A549 (cell line): Measurements from ENCODE around the gene HSD17B2. TPM values are rescaled to one million over a fixed set of nuclear protein-coding genes. Genes with fewer than 3 reads are reported as not detected.

Source experiments
- ATAC-seq, 2 experiments: fragments of 200-7000 bp in 1 of 2; fragments of >200 bp in 1 of 2; cut with Nextera tagmentation in 1 of 2; cut with Tn5 transposase in 1 of 2; 3 replicates each; pipeline versions ENCODE4 v1.8.0 to v1.9.1; 2018 to 2020; ENCODE audit warnings: mild to moderate bottlenecking in 1 of 2, moderate library complexity in 1 of 2
- CTCF ChIA-PET: fragments of 300-600 bp; sonication (Branson Sonifier 250); formaldehyde crosslinking; extraction: SDS; loops from one replicate; lab custom pipeline; 2021; ENCODE audit warnings: antibody characterized with exemption, inconsistent platforms; lab: Yijun Ruan, JAX
- POLR2A ChIA-PET: fragments of 350-600 bp; formaldehyde crosslinking; extraction: SDS; loops from one replicate; lab custom pipeline; 2021; ENCODE audit warnings: antibody characterized with exemption, inconsistent platforms; lab: Yijun Ruan, JAX
- DNase-seq, 2 experiments: peaks; one replicate each; pipeline versions ENCODE4 v3.0.0 to v3.0.0-alpha.2; 2011 to 2016; ENCODE audit warnings: low read depth in 1 of 2, low spot score in 1 of 2
- FAIRE-seq: peaks from 2 replicates; lab custom pipeline; 2011; peaks lifted over from hg19 to GRCh38; lab: Jason Lieb, UNC
- H3K27ac ChIP-seq, 2 experiments: fragments of >200 bp; sonication (Bioruptor Twin); formaldehyde crosslinking; 3 replicates each; pipeline ENCODE4 v1.5.1; 2016 to 2017
- H3K4me1 ChIP-seq: fragments of >200 bp; sonication (Bioruptor Twin); formaldehyde crosslinking; 3 replicates; pipeline ENCODE4 v1.6.1; 2016
- H3K4me2 ChIP-seq: fragments of >200 bp; sonication (Bioruptor Twin); formaldehyde crosslinking; 3 replicates; pipeline ENCODE4 v1.6.1; 2016
- H3K4me3 ChIP-seq: fragments of >200 bp; sonication (Bioruptor Twin); formaldehyde crosslinking; 3 replicates; pipeline ENCODE4 v1.5.1; 2016
- H3K9me3 ChIP-seq: fragments of >200 bp; sonication (Bioruptor Twin); formaldehyde crosslinking; 3 replicates; pipeline ENCODE4 v1.6.1; 2016
- BHLHE40 ChIP-seq: IDR thresholded peaks from 2 replicates; pipeline ENCODE4 v1.6.1; 2012; ENCODE audit warnings: low read depth, low read length, inconsistent platforms
- CBX2 ChIP-seq: fragments of 200-600 bp; sonication (generic); IDR thresholded peaks from 2 replicates; pipeline ENCODE4 v1.6.1; 2016; ENCODE audit warnings: low read depth, mild to moderate bottlenecking, borderline replicate concordance
- CEBPB ChIP-seq, 2 experiments: fragments of >200 bp in 1 of 2; sonication (Bioruptor Twin) in 1 of 2; formaldehyde crosslinking in 1 of 2; IDR thresholded peaks; 2 replicates each; pipeline ENCODE4 v1.6.1; 2012 to 2016
- CHD2 ChIP-seq: fragments of 150-350 bp; IDR thresholded peaks from 2 replicates; pipeline ENCODE4 v1.6.1; 2014; ENCODE audit warnings: low read length; ENCODE audit not compliant: partially characterized antibody
- FOSB ChIP-seq: fragments of 250-450 bp; sonication (Bioruptor Pico); IDR thresholded peaks from 2 replicates; pipeline ENCODE4 v1.5.0; 2020; ENCODE audit warnings: mild to moderate bottlenecking, moderate library complexity
- FOSL2 ChIP-seq, 2 experiments: fragments of 450-650 bp in 1 of 2; fragments of >200 bp in 1 of 2; sonication (Bioruptor Twin) in 1 of 2; formaldehyde crosslinking; IDR thresholded peaks; 2 replicates each; pipeline versions ENCODE4 v1.5.0 to v1.6.1; 2016 to 2020; ENCODE audit warnings: mild to moderate bottlenecking in 1 of 2, moderate library complexity in 1 of 2
- FOXS1 ChIP-seq: fragments of 250-450 bp; sonication (Bioruptor Pico); IDR thresholded peaks from 2 replicates; pipeline ENCODE4 v1.5.0; 2020; ENCODE audit warnings: mild to moderate bottlenecking, moderate library complexity
- HDAC2 ChIP-seq: fragments of 200-600 bp; sonication (generic); IDR thresholded peaks from 2 replicates; pipeline ENCODE4 v1.6.1; 2016
- HOXA7 ChIP-seq: fragments of 250-450 bp; sonication (Bioruptor Pico); IDR thresholded peaks from 2 replicates; pipeline ENCODE4 v1.5.0; 2020; ENCODE audit warnings: mild to moderate bottlenecking, moderate library complexity
- JUN ChIP-seq, 2 experiments: fragments of >200 bp; sonication (Bioruptor Twin); formaldehyde crosslinking; IDR thresholded peaks; 2 replicates in 1 of 2; 3 replicates in 1 of 2; pipeline ENCODE4 v1.6.1; 2016 to 2017
- JUNB ChIP-seq: fragments of >200 bp; sonication (Bioruptor Twin); formaldehyde crosslinking; IDR thresholded peaks from 2 replicates; pipeline ENCODE4 v1.6.1; 2016
- KDM5A ChIP-seq: fragments of 200-600 bp; sonication (generic); IDR thresholded peaks from 2 replicates; pipeline ENCODE4 v1.6.1; 2016; ENCODE audit warnings: antibody characterized with exemption, mild to moderate bottlenecking
- NFE2L2 ChIP-seq: fragments of 150-350 bp; conservative IDR thresholded peaks from 2 replicates; pipeline ENCODE4 v1.6.1; 2014; ENCODE audit warnings: low read length
- NPAS2 ChIP-seq: fragments of 250-450 bp; sonication (Bioruptor Pico); IDR thresholded peaks from 2 replicates; pipeline ENCODE4 v1.8.0; 2022; ENCODE audit warnings: mild to moderate bottlenecking, moderate library complexity, borderline replicate concordance
- NR3C1 ChIP-seq: fragments of >200 bp; sonication (Bioruptor Twin); formaldehyde crosslinking; IDR thresholded peaks from 3 replicates; pipeline ENCODE4 v1.6.1; 2017
- PHF8 ChIP-seq: fragments of 200-600 bp; sonication (generic); IDR thresholded peaks from 2 replicates; pipeline ENCODE4 v1.6.1; 2016; ENCODE audit warnings: low read depth, mild to moderate bottlenecking, antibody characterized with exemption, moderate library complexity, borderline replicate concordance
- POLR2AphosphoS2 ChIP-seq: conservative IDR thresholded peaks from 2 replicates; pipeline ENCODE4 v1.6.1; 2012; ENCODE audit warnings: low read length, improper control_type of control experiment, inconsistent platforms
- RAD21 ChIP-seq, 2 experiments: fragments of >200 bp in 1 of 2; sonication (Bioruptor Twin) in 1 of 2; formaldehyde crosslinking in 1 of 2; IDR thresholded peaks in 1 of 2; conservative IDR thresholded peaks in 1 of 2; 2 replicates in 1 of 2; 3 replicates in 1 of 2; pipeline ENCODE4 v1.6.1; 2012 to 2018; ENCODE audit warnings: inconsistent platforms in 1 of 2
- RARB ChIP-seq: fragments of 250-450 bp; sonication (Bioruptor Pico); IDR thresholded peaks from 2 replicates; pipeline ENCODE4 v1.8.0; 2021; ENCODE audit warnings: mild to moderate bottlenecking, moderate library complexity
- RFX5 ChIP-seq: fragments of 450-650 bp; IDR thresholded peaks from 2 replicates; pipeline ENCODE4 v1.7.1; 2014; ENCODE audit warnings: antibody characterized with exemption, mild to moderate bottlenecking, moderate library complexity
- SREBF2 ChIP-seq: fragments of 450-650 bp; IDR thresholded peaks from 2 replicates; pipeline ENCODE4 v1.6.1; 2014; ENCODE audit warnings: mild to moderate bottlenecking, moderate library complexity
- TFCP2L1 ChIP-seq: fragments of 250-450 bp; sonication (Bioruptor Pico); IDR thresholded peaks from 2 replicates; pipeline ENCODE4 v1.5.0; 2021; ENCODE audit warnings: mild to moderate bottlenecking
- ZC3H11A ChIP-seq: fragments of 450-650 bp; IDR thresholded peaks from 2 replicates; pipeline ENCODE4 v1.6.1; 2014; ENCODE audit warnings: antibody characterized with exemption, mild to moderate bottlenecking
- WGBS: methylation state at CpG from one replicate; pipeline ENCODE4 v1.1.6; 2017; ENCODE audit errors: missing lambda C conversion rate; 5-methylcytosine and 5-hydroxymethylcytosine counted together
- polyA plus RNA-seq, 4 experiments: library from polyadenylated mRNA; depleted of rRNA in 3 of 4; stranded (reverse); fragments of >200 nt; fragmentation: RNase III in 1 of 4; extraction: RNeasy Plus Mini Kit Qiagen cat#74134 plus additional on column Dnase treatment in 1 of 4; gene quantifications; 2 replicates in 3 of 4; 3 replicates in 1 of 4; pipeline ENCODE4 v1.2.3, GENCODE V29; 2011 to 2017
- TF ChIP-seq, protein P1 (sequence below): IDR thresholded peaks from 2 replicates; pipeline ENCODE4 v1.6.1; 2012
- TF ChIP-seq, protein P2 (sequence below): fragments of 150-350 bp; IDR thresholded peaks from 2 replicates; pipeline ENCODE4 v1.6.1; 2014; ENCODE audit warnings: low read depth, mild to moderate bottlenecking, low read length
- TF ChIP-seq, protein P3 (sequence below): fragments of >200 bp; sonication (Bioruptor Twin); formaldehyde crosslinking; IDR thresholded peaks from 3 replicates; pipeline ENCODE4 v1.5.1; 2016
- TF ChIP-seq, protein P4 (sequence below): fragments of 250-450 bp; sonication (Bioruptor Pico); IDR thresholded peaks from 2 replicates; pipeline ENCODE4 v1.5.0; 2020; ENCODE audit warnings: low read depth, mild to moderate bottlenecking, moderate library complexity
- TF ChIP-seq, protein P5 (sequence below): fragments of 250-450 bp; sonication (Bioruptor Pico); IDR thresholded peaks from 2 replicates; pipeline ENCODE4 v1.5.0; 2021; ENCODE audit warnings: mild to moderate bottlenecking, moderate library complexity, borderline replicate concordance

HSD17B2 gene
- polyA plus RNA-seq, 2 of the 4 experiments (the other 2 are of a cell fraction), result 0.03 TPM; not detected in 1

DNA sequence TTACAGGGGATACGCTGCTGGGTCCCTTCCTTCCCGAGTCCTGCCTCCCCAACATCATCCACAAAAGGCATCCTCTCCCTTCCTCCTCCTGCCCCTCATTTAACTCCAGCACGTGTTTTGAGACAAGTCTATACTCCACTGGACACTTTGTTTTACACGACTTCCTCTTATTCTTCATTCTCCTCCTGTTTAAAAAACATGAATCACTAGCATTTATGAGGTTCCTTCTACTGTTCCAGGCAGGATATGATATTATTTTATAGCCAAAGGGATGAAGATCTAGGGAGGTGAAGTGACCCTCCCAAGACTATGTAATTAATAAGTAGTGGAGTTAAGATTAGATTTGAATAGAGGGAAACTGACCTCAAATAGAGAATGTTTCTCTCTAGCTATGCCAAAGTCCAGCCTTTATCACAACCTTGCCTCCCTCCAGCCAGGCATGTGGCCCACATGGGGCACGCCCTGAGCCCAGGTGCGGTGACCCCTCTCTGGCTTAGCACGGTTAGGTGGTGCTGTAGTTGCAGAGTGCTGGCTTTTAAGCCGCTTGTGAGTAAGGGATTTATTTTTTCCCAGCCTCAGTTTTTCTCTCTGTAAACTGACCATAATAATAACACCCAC is 1.3 kb upstream of the HSD17B2 start:
- Histone ChIP-seq H3K4me3 (no peak overlapping the region), H3K9me3 (no peaks in the 10 kb centered on the region), H3K4me1 (peaks cover 11% of the 10 kb centered on the region), H3K4me2 (no peak overlapping the region), H3K27ac (no peak overlapping the region)
- ATAC-seq, result no peak
- ChIA-PET POLR2A (no interaction called here), CTCF (interaction anchor here (1.4 kb wide), 1 partner anchor 39 kb away, joined by 4 read pairs; no protein-coding TSS in a partner anchor)
- FAIRE-seq, result no peak
- WGBS, result 38% methylated on average over 8 of the region's 8 CpGs
- no peak for DNase-seq
- TF ChIP-seq NR3C1 (no peak), PHF8 (no peak), TFCP2L1 (CRISPR knock-in tag) (no peak), FOSL2 (IDR thresholded peaks at IDR 0.05) (no peak), FOSL2 (CRISPR knock-in tag; IDR thresholded peaks at IDR 0.05) (no peak), RARB (no peak), SREBF2 (no peak), FOSB (CRISPR knock-in tag) (no peak), HOXA7 (CRISPR knock-in tag) (no peak), NPAS2 (no peak), NFE2L2 (no peak), BHLHE40 (no peak), JUNB (no peak), KDM5A (no peak), HDAC2 (no peak)
- TF ChIP-seq, protein P1, sequence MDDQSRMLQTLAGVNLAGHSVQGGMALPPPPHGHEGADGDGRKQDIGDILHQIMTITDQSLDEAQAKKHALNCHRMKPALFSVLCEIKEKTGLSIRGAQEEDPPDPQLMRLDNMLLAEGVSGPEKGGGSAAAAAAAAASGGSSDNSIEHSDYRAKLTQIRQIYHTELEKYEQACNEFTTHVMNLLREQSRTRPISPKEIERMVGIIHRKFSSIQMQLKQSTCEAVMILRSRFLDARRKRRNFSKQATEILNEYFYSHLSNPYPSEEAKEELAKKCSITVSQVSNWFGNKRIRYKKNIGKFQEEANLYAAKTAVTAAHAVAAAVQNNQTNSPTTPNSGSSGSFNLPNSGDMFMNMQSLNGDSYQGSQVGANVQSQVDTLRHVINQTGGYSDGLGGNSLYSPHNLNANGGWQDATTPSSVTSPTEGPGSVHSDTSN, result no peak
- TF ChIP-seq, protein P2, sequence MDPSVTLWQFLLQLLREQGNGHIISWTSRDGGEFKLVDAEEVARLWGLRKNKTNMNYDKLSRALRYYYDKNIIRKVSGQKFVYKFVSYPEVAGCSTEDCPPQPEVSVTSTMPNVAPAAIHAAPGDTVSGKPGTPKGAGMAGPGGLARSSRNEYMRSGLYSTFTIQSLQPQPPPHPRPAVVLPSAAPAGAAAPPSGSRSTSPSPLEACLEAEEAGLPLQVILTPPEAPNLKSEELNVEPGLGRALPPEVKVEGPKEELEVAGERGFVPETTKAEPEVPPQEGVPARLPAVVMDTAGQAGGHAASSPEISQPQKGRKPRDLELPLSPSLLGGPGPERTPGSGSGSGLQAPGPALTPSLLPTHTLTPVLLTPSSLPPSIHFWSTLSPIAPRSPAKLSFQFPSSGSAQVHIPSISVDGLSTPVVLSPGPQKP, result no peak
- TF ChIP-seq, protein P3, sequence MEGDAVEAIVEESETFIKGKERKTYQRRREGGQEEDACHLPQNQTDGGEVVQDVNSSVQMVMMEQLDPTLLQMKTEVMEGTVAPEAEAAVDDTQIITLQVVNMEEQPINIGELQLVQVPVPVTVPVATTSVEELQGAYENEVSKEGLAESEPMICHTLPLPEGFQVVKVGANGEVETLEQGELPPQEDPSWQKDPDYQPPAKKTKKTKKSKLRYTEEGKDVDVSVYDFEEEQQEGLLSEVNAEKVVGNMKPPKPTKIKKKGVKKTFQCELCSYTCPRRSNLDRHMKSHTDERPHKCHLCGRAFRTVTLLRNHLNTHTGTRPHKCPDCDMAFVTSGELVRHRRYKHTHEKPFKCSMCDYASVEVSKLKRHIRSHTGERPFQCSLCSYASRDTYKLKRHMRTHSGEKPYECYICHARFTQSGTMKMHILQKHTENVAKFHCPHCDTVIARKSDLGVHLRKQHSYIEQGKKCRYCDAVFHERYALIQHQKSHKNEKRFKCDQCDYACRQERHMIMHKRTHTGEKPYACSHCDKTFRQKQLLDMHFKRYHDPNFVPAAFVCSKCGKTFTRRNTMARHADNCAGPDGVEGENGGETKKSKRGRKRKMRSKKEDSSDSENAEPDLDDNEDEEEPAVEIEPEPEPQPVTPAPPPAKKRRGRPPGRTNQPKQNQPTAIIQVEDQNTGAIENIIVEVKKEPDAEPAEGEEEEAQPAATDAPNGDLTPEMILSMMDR, result no peak
- TF ChIP-seq, protein P4, sequence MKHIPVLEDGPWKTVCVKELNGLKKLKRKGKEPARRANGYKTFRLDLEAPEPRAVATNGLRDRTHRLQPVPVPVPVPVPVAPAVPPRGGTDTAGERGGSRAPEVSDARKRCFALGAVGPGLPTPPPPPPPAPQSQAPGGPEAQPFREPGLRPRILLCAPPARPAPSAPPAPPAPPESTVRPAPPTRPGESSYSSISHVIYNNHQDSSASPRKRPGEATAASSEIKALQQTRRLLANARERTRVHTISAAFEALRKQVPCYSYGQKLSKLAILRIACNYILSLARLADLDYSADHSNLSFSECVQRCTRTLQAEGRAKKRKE (CRISPR knock-in tag), result no peak
- TF ChIP-seq, protein P5, sequence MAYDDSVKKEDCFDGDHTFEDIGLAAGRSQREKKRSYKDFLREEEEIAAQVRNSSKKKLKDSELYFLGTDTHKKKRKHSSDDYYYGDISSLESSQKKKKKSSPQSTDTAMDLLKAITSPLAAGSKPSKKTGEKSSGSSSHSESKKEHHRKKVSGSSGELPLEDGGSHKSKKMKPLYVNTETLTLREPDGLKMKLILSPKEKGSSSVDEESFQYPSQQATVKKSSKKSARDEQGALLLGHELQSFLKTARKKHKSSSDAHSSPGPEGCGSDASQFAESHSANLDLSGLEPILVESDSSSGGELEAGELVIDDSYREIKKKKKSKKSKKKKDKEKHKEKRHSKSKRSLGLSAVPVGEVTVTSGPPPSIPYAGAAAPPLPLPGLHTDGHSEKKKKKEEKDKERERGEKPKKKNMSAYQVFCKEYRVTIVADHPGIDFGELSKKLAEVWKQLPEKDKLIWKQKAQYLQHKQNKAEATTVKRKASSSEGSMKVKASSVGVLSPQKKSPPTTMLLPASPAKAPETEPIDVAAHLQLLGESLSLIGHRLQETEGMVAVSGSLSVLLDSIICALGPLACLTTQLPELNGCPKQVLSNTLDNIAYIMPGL (CRISPR knock-in tag), result no peak

DNA sequence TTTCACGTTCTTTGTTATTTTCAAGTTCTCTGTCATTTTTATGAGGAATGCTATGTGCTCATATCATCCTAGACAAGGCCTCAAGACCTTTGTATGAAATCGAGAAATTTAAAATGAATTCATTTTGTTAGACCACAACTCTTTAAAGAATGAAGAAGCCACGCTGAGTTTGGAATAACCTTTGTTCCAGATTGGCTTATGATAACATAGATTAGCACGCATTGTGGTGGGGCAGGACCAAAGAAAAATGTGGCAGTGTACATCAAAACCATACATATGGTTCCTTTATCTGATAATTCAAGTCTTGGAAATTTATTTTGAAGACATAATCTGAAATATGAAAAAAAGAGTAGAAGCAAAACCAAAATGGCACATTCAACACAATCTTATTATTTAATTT is 2.2 kb downstream of the HSD17B2 start:
- CTCF ChIA-PET, result interaction anchor here (0.9 kb wide), 1 partner anchor 226 kb away, joined by 4 read pairs; no protein-coding TSS in a partner anchor
- no peak for TF ChIP-seq POLR2AphosphoS2
- TF ChIP-seq CEBPB (IDR thresholded peaks at IDR 0.05), result no peak
- TF ChIP-seq CBX2, result no peak
- TF ChIP-seq ZC3H11A, result no peak
- no peak for TF ChIP-seq PHF8
- TF ChIP-seq, protein P1, result no peak
- TF ChIP-seq JUN (IDR thresholded peaks at IDR 0.05), result no peak
- no peak for TF ChIP-seq RAD21 (conservative IDR thresholded peaks at IDR 0.05 in 1 of 2, IDR thresholded peaks at IDR 0.05 in 1 of 2)
- TF ChIP-seq RFX5, result no peak
- TF ChIP-seq FOSL2 (IDR thresholded peaks at IDR 0.05), result no peak
- TF ChIP-seq FOSL2 (CRISPR knock-in tag; IDR thresholded peaks at IDR 0.05), result no peak
- no peak for TF ChIP-seq CHD2
- no peak for TF ChIP-seq FOXS1 (CRISPR knock-in tag)

More for the DNA sequence above, 2.2 kb downstream of the HSD17B2 start:
- H3K4me1 ChIP-seq, result peaks cover 11% of the 10 kb centered on the region
- no peaks in the 10 kb centered on the region for H3K9me3 ChIP-seq
- 44% methylated on average over 4 of the region's 4 CpGs for WGBS
- ATAC-seq (no peak), FAIRE-seq (no peak), DNase-seq (no peak)
- POLR2A ChIA-PET, result no interaction called here
- no peak overlapping the region for H3K27ac ChIP-seq
- no peak overlapping the region for H3K4me2 ChIP-seq
- no peak overlapping the region for H3K4me3 ChIP-seq
